Stimulated activated CD8-positive, alpha-beta memory T cell treated with anti-CD3 and anti-CD28 coated beads, Interleukin-15, amount 100 ng/mL, for 1 hour (primary cell): ENCODE data around the gene NLRC5.
"Not testable (repeated sequence)": the region's sequence is repeated elsewhere in the genome, so short reads cannot be mapped to it uniquely, and the experiment has no call there.

Experiments
- DNase-seq: peaks from one replicate; pipeline ENCODE4 v3.0.0-alpha.2; 2020; ENCODE audit warnings: low read depth

Gene NLRC5

DNA sequence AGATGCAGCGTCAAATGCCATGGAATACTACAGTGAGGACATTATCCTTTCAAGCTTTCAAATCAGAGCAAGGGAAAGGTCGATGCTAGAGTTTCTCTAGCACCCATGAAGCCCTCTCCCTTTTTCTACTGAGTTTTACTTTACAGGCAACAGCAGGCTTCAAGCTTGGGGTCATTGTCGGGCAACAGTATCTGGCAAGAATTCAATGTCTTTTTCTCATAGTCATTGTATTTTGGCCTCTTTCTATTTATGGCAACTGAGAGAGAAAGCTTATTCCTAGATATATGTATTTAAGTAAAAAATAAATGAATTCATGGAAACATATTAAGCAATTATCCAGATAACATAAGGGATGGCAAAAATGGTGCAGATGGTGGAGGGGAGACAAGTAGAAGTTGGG is 28.0 kb upstream of the NLRC5 start:
- no peak for DNase-seq

DNA sequence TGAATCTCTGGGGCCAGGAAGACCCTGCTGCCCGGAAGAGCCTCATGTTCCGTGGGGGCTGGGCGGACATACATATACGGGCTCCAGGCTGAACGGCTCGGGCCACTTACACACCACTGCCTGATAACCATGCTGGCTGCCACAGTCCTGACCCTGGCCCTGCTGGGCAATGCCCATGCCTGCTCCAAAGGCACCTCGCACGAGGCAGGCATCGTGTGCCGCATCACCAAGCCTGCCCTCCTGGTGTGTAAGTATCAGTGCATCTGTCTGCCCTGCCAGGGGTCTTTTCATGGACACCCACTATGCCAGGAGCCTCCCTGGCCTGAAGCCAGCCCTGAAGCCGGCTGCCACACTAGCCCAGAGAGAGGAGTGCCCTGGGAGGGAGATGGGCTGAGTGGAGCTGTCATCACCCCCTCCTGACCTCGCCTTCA is 27.5 kb upstream of the NLRC5 start, which contains the start of gene CETP:
TSS of gene CETP (plus strand) at position 100 of the 431 bp plus-strand sequence. CDS start at position 130, 30 bp downstream.
- no peak for DNase-seq

DNA sequence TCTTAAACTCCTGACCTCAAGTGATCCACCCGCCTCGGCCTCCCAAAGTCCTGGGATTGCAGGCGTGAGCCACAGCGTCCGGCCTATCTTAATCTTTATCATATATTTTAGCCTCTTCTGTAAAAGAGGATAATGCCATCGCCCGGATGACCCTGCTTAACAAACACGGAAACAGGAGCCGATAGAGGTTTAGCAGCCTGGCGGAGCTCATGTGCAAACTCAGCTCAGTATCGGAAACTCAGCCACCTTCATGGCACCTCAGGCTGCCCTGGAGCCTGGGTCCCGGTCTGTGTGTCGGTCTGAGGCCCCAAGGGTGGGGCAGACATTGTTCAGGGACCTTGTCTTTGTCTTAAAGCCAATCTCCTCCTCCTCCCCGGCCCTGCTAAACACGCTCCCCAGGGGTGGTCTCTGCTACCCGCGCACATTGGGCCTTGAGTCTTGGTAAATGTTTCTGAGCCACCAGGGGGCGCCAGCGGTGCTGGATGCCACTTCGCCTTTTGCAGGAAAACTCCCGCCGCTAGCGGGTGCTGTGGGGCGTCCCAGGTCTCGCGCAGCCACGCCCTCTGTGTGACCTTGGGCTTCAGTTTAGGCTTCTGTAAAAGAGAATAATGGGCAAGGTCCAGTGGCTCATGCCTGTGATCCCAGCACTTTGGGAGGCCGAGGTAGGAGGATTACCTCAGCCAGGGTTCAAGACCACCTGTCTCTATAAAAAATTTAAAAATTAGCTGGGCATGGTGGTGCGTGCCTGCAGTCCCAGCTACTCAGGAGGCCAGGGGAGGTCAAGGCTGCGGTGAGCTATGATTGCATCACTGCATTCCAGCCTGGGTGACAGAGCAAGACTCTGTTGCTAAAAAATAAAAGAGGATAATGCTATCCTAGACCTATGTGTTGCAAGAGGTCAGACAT is 24.9 kb upstream of the NLRC5 start:
- DNase-seq: peak; percentile 94

- DNase-seq: no peak
Measured at GRCh38 chr16:56965149-56966092, 23.9 kb upstream of the NLRC5 start.

DNA sequence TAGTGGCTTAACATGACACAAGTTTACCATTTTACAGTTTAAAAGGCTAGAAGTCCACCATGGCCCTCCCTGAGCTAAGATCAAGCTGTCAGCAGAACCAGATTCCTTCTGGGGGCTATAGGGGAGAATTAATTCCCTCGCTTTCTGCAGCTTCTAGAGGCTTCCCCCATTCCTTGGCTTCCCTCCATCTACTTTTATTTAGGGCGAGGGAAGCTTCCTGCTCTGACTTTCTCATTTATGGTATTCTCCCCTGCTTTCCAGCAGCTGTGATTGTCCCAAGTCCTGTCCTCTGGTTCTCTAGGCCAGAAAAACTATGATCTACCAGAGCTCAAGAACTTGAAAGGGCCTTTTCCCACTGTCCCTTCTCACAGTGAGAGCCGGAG is 23.3 kb upstream of the NLRC5 start:
- DNase-seq: no peak

- DNase-seq: no peak
Measured at GRCh38 chr16:56967733-56968132, 21.6 kb upstream of the NLRC5 start.

- no peak for DNase-seq
Measured at GRCh38 chr16:56969769-56970168, 19.6 kb upstream of the NLRC5 start.

GRCh38 chr16:56970934-56971767 is 18.2 kb upstream of the NLRC5 start:
- DNase-seq: no peak

GRCh38 chr16:56971768-56972043 is 17.7 kb upstream of the NLRC5 start:
- no peak for DNase-seq

- DNase-seq: no peak
Measured at GRCh38 chr16:56972403-56973293, 16.7 kb upstream of the NLRC5 start.

- DNase-seq: no peak
Measured at GRCh38 chr16:56973294-56973689, 16.1 kb upstream of the NLRC5 start.

GRCh38 chr16:56973899-56974298 is 15.5 kb upstream of the NLRC5 start:
- not testable (repeated sequence) for DNase-seq

DNA sequence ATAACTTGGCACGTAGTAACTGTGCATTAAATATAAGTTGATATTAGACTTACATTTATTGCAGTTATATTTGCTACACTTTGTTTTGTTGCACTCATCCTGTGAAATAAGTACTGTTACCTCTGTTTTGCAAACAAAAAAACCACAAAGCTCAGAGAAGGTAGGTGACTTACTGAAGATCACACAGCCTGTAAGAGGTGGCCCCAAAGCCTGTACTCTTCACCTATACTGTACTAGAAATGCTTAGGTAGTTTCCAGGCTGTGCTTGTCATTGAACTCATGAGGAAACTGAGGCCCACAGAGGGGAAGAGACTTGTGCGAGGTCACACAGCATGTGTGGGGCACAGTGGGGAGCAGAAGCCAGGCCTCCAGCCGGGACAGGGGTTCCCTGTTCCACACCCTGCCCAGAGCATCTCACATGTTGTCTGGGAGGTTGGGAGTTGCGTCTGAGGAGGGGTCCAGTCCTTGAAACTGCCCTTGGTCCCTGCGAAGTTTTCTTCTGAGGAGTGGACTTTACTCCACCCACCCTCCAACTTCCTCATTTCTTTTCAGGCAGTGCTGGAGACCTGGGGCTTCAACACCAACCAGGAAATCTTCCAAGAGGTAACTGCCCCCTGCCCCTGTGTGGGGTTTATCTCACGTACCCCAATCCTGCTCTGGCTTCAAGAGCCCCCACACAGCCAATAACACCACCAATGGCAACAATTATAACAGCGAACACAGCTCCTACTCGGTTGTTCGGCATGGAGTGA is 14.6 kb upstream of the NLRC5 start:
- DNase-seq: no peak

GRCh38 chr16:56975714-56976113 is 13.6 kb upstream of the NLRC5 start:
- DNase-seq: no peak

GRCh38 chr16:56977216-56977615 is 12.1 kb upstream of the NLRC5 start:
- no peak for DNase-seq

DNA sequence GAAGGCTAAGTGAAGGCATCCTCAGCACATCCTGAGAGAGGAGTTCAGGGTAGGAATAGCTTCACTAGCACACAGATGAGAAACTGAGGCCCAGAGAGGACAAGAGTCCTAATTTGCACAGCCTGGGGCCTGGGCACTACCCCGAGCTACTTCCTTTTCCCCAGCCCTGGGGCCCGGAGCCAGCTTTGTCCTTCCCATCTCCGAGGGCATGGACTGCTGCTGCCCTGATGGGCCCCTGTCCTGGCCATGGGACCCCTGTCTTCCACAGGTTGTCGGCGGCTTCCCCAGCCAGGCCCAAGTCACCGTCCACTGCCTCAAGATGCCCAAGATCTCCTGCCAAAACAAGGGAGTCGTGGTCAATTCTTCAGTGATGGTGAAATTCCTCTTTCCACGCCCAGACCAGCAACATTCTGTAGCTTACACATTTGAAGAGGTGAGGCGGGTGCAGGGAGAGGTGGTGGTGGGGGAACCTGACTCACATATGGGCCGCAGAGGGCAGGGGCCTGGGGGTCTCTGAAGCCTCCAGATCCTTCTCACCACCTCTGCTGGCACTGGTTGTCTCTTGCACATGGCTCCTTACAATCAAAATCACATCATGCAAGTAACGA is 11.4 kb upstream of the NLRC5 start:
- DNase-seq: no peak

DNA sequence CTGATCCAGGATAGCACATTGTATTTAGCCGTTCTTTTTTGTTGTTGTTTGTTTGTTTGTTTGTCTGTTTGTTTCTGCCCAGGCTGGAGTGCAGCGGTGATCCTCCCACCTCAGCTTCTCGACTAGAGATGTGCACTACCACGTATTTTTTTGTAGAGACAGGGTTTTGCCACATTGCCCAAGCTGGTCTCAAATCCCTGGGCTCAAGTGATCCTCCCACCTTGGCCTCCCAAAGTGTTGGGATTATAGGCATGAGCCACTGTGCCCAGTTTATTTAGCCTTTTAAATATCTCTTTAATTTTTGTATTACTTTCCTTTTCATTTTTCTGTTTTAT is 9.2 kb upstream of the NLRC5 start:
- DNase-seq: no peak

- no peak for DNase-seq
Measured at GRCh38 chr16:56980792-56981724, 8.3 kb upstream of the NLRC5 start.

GRCh38 chr16:56981729-56982271 is 7.6 kb upstream of the NLRC5 start:
- no peak for DNase-seq
